ENCODE measurements around the gene DIP2B.

DIP2B gene

DNA sequence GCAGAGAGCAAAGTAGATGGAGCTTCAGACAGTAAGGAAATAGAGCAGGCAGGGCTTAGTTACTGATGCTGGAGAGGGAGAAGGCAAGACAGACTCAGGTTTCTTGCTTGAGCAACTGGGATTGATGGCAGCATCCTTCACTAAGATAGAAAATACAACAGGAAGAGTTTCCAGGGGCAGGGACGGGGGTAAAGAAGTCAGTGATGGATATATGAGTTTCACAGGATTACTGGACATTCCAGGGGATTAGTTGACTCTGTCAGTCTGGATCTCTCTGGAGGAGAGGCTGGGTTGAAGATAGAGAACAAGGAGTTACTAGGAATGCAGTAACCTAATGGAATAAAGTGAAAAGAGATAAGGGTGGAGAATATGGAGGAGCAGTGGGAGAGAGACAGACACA lies 184.7 kb downstream of the DIP2B start:
- DNase-seq: no peak

- no peak for DNase-seq
These were observed 186.1 kb downstream of the DIP2B start for GRCh38 chr12:50690925-50691324.

- DNase-seq: peak; percentile 74
These were observed 191.2 kb downstream of the DIP2B start for GRCh38 chr12:50695961-50696360.

DNA sequence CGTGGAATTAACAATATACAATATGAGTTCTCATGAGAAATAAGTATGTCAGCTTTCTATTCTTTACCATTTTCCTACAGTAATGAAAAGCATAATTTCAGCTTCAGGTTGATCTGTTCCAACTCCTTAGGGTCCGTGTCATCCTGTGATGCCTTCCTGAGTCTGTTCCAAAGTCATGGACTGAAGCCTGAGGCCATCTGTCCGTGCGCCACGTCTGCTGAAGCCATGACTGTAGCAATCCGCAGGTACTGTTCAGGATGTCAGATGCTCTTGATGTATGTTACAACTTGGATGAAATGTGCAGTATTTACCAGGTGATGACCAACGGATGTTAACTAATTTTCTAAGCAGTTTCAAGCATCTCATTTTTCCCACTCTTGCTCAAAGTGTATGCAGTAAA lies 192.1 kb downstream of the DIP2B start:
- DNase-seq: no peak

- DNase-seq: no peak
These were observed 194.4 kb downstream of the DIP2B start for GRCh38 chr12:50699154-50699553.

DNA sequence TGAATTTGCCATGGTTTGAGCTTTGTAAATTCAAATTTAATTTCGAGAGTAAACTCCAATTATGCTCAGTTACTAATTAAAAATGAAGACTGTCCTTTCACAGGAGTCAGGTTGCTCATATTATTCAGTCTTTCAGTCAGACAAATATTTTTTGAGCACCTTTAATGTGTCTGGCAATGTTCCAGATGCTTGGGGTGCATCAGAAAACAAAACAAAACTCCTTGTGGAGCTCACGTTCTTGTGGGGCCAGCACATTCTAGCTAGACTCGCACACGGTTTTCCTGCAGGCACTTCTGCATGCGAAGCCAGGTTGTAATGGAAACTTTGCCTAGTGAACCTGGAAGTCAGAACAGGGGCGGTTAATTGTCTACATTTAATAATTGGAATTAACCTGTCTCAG lies 195.2 kb downstream of the DIP2B start:
- DNase-seq: no peak

DNA sequence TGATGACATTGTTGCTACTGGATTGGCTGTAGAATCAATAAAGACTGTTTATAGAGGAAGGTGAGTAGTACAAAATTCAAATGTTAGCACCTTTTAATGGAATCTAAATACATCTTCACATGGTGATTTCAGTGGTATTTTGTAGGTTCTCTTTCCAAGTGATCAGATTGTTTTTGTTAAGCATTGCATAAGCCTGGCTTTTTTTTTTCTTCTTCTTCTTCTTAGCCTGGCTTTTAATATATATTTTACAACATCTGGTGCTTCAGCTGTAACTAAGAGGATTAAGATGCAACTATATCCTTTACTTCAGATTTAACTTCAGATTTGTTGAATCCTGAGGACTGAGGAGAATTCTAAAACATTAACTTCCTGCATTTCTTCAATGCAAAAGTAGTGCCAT lies 201.8 kb downstream of the DIP2B start:
- no peak for DNase-seq

DNA sequence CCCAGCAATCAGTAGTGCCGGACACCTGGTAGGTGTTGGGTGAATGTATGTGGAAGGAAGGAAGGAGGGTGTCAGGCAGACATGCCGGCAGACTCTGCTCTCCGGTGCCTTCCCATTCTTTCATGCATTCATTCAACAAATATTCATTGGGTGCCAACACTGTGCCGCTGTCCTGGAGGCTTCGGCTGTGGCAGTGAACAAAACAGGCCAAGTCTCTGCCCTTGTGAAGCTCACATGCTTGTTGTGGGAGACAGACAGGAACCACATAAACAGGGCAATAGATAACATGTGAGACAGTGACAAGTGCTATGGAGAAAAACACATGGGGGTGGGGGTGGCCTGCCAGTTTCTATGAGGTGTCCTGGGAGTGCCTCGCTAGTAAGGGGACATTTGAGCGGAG lies 202.6 kb downstream of the DIP2B start:
- DNase-seq: no peak

DNA sequence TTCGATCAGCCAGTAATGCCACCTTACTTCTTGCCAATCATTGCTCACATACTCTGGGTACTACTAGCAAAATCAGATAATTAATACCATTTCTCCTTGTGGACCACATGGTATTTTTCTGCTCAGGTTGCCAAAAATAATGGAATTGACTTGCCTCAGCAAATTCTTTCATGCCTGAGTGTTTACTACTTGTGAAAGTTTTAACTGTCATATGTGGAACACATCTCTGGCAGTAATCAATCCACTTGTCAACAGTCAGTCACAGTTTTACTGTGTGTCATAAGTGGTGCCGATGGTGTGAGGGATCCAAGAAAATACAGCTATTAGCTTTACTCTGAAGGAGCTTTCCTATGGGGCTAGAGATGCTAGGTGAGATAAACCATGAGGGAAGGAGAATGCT lies 203.8 kb downstream of the DIP2B start:
- DNase-seq: no peak

DNA sequence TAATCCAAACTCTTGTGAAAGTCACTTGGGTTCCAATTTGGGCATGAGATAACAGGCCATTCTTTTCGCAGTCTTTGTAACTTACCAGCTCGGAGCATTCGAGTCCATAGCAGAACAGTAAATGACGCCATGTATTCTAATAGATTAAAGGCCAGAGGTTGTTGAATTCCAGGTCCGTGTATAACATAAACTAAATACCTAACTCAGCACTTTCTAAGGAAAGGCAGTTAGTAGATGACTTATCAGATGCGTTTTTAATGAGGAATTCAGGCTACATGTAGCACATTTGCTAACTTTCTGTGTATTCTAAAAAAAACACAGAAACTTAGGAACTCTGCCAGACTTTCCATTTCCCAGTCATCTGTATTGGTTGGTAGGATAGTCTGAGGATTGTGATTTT lies 206.3 kb downstream of the DIP2B start:
- no peak for DNase-seq

- no peak for DNase-seq
These were observed 210.4 kb downstream of the DIP2B start for GRCh38 chr12:50715174-50715573.

GRCh38 chr12:50718760-50719159 lies 214.0 kb downstream of the DIP2B start:
- DNase-seq: no peak

DNA sequence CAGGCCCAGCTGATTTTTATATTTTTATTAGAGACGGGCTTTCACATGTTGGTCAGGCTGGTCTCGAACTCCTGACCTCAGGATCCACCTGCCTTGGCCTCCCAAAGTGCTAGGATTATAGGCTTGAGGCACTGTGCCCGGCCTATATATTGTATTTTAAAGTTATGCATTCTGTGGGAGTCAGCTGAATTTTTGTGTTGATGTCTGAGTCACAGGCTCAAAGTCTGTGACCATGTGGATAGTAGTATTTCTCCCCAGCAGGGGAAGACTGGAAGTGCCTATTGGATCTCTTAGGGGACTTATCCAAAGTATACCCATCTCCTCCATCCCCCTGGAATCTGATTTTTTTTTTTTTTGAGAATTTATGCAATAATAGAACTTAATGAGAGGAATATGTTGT lies 215.3 kb downstream of the DIP2B start:
- DNase-seq: no peak

DNA sequence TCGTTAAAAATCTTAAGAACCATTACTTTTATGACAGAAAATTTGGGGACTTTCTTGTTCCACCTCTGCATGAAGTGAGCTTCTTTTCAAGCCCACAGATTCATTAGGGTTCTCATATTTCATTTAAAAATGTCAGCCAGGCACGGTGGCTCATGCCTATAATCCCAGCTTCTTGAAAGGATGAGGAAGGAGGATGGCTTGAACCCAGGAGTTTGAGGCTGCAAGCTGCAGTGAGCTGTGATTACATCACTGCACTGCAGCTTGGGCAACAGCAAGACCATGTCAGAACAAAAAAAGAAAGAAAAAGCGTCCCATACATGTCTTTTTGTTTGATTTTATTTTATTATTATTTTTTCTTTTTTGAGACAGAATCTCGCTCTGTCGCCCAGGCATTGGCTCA lies 215.7 kb downstream of the DIP2B start:
- DNase-seq: no peak

DNA sequence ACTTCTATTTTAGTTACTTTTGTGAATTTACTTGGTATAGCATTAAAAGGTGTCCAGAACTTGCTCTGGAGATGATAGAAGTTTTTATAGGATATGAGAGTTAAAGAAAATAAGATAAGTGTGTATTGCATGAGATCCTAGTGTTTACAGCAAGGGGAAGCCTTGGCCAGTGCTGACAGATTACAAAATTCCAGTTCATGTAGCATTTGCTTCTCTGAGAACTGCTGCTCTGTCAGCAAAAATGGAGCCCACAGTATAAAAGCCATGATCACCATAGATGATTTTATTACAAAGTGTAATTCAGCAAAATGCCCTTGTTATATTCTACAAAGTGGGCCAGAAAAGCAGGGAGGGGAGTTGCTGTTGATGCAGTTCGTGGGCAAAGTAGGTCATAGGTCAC lies 219.1 kb downstream of the DIP2B start:
- DNase-seq: no peak

GRCh38 chr12:50725011-50725942 lies 220.5 kb downstream of the DIP2B start:
- no peak for DNase-seq

DNA sequence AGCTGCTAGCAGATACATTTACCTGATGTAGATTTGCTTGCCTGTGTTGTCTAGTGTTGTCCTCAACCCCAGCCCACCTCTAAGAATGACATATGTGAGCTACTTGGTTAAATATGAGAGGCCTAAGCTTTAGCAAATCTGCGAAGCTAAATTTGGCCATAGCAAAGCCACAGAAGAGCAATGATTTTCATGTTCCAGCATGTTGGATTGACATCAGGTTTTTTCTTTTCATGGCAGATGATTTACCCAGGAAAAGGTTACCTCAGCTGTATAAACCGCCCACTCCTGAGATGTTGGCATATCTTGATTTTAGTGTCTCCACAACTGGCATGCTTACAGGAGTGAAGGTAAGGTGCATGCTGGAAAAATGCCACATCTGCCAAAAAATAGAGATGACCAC lies 222.7 kb downstream of the DIP2B start:
- no peak for DNase-seq

DNA sequence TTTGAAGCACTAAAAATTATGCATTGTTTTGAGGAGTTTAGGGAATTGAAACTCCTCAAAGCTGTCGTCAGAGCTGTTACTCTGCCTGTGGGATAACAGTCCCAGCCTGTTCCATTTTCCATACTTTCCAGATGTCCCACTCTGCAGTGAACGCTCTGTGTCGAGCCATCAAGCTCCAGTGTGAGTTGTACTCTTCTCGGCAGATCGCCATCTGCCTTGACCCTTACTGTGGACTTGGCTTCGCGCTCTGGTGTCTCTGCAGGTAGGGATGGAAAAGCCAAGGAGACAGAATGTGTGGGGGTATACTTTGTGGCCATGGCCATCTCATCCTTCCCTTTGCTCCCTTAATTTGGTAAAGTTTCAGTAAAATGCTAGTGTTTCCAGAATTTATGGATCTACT lies 223.6 kb downstream of the DIP2B start:
- DNase-seq: peak; percentile 59

- no peak for DNase-seq
These were observed 224.1 kb downstream of the DIP2B start for GRCh38 chr12:50728841-50729240.

DNA sequence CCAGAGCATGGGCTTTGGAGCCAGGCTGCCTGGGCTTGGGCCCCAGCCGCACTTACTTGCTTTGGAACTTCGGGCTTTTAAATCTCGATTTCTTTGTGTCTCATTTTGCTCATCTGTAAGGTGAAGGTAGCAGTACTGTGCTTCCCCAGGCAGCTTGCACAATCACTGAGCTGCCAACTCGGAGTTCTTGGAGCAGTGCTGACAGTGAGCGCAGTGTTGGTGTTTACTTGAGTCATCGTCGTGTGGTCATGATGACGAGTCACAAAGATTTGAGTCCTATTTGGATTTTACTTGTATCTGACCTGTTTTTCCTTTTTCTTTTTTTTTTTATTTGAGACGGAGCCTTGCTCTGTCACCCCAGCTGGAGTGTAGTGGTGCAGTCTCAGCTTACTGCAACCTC lies 227.8 kb downstream of the DIP2B start:
- no peak for DNase-seq

- no peak for DNase-seq
These were observed 228.9 kb downstream of the DIP2B start for GRCh38 chr12:50733706-50734105.

- DNase-seq: peak; percentile 23
These were observed 229.9 kb downstream of the DIP2B start for GRCh38 chr12:50734409-50735263.

DNA sequence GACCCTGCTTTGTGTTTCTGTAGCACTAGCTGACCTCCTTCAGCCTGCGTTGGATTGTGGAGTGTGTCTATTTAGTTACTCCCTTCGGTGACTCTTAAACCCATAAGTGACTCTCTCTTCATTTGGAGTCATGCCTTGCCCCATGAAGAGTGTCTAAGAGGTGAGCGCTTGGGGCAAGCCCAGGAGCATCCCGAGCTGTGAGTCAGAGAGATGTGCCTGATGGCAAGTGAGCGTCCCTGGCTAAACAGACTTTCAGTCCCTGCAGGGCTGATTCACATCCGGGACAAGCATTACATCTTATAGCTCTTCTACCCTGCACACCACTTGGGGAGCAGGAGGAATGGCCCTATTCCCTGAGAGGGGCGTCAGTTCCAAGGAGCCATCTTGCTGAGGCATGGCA lies 234.8 kb downstream of the DIP2B start:
- no peak for DNase-seq

DNA sequence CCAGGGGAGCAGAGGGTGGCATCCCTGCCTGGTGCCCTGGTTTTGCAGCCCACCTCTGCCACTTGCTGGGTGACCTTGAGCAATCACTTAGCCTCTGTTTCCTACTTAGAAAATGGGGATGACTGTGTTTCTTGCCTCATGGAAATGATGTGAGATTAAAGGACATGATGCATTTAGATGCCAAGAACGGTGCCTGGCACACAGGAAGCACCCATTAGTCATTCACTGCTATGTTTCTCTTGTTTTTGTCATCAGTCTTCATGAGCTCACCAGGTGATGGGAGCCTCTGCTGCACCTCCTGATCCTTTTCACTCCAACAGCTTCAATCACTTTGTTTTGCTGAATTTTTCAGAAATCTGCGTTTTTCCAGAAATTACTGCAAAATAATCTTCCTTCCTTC lies 235.5 kb downstream of the DIP2B start:
- no peak for DNase-seq

All from MV-4-11 (cell line).